Non-pigmented ciliary epithelial cell (primary cell): ENCODE measurements around the gene PIK3CG.
A peak's percentile ranks its signal among the peaks of the same experiment; 100 is the strongest.
"Not testable (repeated sequence)": the region's sequence is repeated elsewhere in the genome, so short reads cannot be mapped to it uniquely, and the experiment has no call there.

Experiments
- DNase-seq: peaks from one replicate; pipeline ENCODE4 v3.0.0-alpha.2; 2010; ENCODE audit warnings: low read depth

The PIK3CG gene

DNA sequence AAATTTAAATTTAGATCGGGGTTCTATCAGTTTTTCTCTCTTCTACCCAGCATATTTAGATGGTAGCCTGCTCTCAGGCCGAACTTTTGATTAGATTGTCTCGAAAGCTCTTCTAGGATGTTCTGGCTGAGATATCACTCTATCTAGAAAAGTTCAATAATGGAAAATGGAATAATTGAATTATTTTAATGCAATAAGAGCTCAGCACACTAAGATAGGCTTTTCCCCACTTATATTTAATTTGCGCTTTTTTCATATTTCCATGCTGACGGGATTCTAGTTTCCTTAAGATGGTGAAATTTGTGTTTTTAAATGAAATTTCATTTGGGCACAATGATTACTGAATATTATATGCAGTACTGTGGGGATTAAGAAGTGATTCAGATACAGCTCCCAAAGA is 73.7 kb downstream of the PIK3CG start:
- no peak for DNase-seq

DNA sequence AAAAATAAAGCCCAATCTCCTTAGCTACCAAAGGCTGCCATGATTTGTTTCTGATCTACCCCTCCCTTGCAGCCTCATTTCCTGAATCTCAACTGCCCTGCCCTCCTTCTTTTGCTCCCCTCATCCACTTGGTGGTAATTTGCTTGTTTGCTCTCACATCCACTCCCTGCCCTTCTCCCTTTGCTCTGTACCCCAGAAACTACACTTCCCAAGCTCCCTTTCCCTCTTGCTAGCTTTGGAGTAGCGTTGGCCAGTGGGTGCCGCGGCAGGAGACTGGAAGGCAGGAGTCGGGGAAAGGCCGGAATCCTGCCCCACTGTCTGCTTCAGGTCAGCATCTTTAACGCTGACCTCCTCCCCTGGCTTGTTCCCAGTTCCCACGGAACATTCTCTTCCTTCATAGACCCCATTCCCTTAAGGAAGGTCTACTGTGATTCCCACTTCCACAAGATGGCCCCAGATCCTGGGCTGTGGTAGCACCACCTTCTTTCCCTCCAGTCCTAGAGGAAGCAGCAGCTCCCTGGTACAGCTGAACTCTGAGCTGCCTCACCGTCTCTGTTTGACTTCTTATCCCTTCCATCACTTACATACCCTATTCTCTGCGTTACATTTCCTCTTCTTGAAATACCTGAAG is 79.1 kb downstream of the PIK3CG start:
- no peak for DNase-seq

DNA sequence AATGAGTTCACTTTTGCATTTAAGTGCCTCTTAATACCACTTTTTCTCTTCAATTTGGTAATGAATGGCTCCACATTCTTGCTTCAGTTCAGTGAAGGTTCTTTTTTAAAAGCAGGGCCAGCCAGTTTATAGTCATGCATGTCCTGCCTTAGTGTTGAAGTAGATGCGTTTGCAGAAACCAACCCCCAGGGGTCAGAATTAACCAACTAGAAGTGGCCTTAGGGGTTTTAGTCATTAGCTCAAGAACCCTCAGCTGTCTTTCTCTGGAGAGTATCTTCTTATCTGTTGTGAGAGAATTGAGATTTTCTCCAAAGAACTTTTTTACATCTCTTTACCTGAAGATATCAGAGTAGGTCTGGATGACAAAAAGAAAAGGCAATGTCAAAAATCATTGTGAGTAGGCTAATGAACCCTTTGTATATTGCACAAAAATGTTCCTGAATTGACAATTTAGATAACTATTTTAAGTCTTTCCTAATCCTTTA is 82.2 kb downstream of the PIK3CG start:
- peak; percentile 43 for DNase-seq

DNA sequence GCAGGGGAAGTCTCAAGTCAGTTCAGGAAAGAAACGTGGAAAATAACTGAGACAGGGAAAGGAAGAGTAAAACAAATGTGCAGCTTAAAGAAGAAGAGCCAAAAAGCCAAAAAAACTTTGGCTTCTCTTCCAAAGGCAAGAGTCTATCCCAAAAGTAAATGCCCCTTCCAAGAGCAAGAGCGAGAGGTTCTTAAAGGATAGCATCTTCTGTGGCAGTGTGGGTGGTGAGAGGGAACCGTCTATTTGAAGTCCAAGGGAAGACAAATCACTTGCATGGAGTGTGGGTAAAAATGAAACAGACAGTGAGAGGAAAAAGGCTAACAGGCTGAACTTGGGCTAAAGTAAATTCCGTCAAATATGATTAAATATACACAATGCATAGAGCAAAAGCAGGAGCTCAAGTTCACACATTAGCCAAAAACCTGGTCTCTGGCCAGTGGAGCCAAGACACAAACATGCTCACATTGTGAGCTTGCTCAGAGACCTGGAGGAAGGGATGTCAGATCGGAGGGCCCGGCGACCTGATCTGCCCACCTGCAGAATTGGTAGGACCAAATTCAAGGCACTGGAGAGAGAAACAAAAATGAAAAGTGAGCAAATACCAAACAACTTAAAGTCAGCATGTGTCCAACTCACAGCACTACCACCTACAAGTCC is 87.0 kb downstream of the PIK3CG start:
- DNase-seq = no peak

DNA sequence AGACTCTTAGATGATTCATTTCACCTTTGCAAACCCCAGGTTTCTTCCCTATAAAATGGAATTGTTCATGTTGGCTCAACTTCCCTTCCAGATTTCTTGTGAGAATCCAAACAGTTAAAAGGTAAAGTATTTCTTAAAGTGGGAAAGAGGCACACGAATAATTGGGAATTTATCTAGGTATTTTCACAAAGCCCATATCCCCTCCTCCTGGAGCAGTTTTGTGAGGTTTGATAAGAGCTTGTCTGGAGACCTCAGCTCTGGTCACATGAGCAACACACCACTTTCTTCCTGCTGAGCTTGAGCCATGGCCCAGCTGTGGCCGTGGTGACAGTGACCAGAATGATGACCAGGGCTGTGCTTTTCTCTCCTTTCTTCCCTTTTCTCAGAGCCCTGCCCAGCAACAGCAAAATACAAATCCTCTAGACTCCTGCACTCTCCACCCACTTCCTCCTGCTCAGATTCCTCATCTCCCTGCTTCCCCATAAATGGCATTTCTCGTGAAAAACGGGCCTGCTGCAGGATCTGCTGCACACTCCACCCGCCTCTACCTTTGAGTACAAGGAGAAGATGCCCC is 87.7 kb downstream of the PIK3CG start:
- DNase-seq = no peak

DNA sequence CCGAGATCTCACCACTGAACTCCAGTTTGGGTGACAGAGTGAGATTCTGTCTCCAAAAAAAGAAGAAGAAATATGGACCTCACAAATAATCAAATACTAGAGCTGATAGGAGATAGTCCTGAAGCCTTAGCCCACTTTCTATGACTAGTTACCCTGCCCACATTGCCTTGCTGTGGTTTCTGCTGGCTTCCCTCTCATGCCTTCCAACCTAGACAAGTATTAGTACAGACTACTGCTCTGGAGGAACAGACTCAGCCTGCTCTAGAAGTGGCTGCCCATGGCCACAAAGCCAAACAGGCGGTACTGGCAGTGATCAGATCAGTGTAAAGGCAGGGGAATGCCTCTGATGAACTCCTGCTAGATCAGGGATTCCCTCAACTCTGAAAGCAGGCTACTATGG is 89.8 kb downstream of the PIK3CG start:
- no peak for DNase-seq

DNA sequence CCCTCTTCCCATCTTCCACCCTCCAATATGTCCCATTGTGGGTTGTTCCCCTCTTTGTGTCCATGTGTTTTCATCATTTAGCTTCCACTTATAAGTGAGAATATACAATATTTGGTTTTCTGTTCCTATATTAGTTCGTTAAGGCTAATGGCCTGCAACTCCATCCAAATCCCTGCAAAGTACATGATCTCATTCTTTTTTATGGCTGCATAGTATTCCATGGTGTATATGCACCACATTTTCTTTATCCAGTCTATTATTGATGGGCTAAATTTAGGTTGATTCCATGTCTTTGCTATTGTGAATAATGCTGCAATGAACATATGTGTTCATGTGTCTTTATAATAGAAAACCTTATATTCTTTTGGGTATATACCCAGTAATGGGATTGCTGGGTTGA is 90.8 kb downstream of the PIK3CG start:
- DNase-seq = not testable (repeated sequence)
